HepG2 (cell line): Measurements from ENCODE around the gene KLRF2. TPM values are rescaled to one million over a fixed set of nuclear protein-coding genes. Genes with fewer than 3 reads are reported as not detected.

Source experiments
- ARNTL ChIP-seq: sonication (generic); formaldehyde crosslinking; IDR thresholded peaks from 2 replicates; pipeline ENCODE4 v1.4.0; 2020; ENCODE audit warnings: mild to moderate bottlenecking, missing genetic modification reagents
- BHLHE40 ChIP-seq: IDR thresholded peaks from 2 replicates; pipeline ENCODE4 v1.6.1; 2011; ENCODE audit warnings: low read length, improper control_type of control experiment
- KIAA2018 ChIP-seq: sonication (generic); formaldehyde crosslinking; IDR thresholded peaks from 2 replicates; pipeline ENCODE4 v1.5.0; 2020; ENCODE audit warnings: mild to moderate bottlenecking, missing genetic modification reagents, borderline replicate concordance
- PBX3 ChIP-seq: sonication (generic); formaldehyde crosslinking; IDR thresholded peaks from 2 replicates; pipeline ENCODE4 v1.8.1; 2023; ENCODE audit warnings: missing genetic modification reagents, inconsistent platforms, borderline replicate concordance
- SETDB1 ChIP-seq: sonication (generic); formaldehyde crosslinking; IDR thresholded peaks from 2 replicates; pipeline ENCODE4 v1.5.1; 2020; ENCODE audit warnings: missing genetic modification reagents, mild to moderate bottlenecking, borderline replicate concordance
- SRSF4 ChIP-seq: fragments of 200-400 bp; formaldehyde crosslinking; IDR thresholded peaks from one replicate; pipeline ENCODE4 v1.6.1; 2018; ENCODE audit warnings: mild to moderate bottlenecking, low read depth, low read length, moderate library complexity; ENCODE audit not compliant: poor library complexity, severe bottlenecking
- TP53 ChIP-seq: sonication (generic); formaldehyde crosslinking; conservative IDR thresholded peaks from 2 replicates; pipeline ENCODE4 v1.4.0; 2020; ENCODE audit warnings: missing genetic modification reagents
- ZGPAT ChIP-seq: IDR thresholded peaks from 2 replicates; pipeline ENCODE4 v1.6.1; 2016; ENCODE audit warnings: mild to moderate bottlenecking
- ZNF256 ChIP-seq: sonication (generic); formaldehyde crosslinking; conservative IDR thresholded peaks from 2 replicates; pipeline ENCODE4 v1.4.0; 2020; ENCODE audit warnings: missing genetic modification reagents
- ZNF274 ChIP-seq: sonication (generic); formaldehyde crosslinking; IDR thresholded peaks from 2 replicates; pipeline ENCODE4 v1.5.1; 2020; ENCODE audit warnings: mild to moderate bottlenecking, missing genetic modification reagents
- ZNF276 ChIP-seq: sonication (generic); formaldehyde crosslinking; IDR thresholded peaks from 2 replicates; pipeline ENCODE4 v1.4.0; 2020; ENCODE audit warnings: mild to moderate bottlenecking, low read depth, missing genetic modification reagents
- ZNF296 ChIP-seq: sonication (generic); formaldehyde crosslinking; conservative IDR thresholded peaks from 2 replicates; pipeline ENCODE4 v1.5.0; 2020; ENCODE audit warnings: mild to moderate bottlenecking, missing genetic modification reagents
- ZNF562 ChIP-seq: sonication (generic); formaldehyde crosslinking; IDR thresholded peaks from 2 replicates; pipeline ENCODE4 v1.8.0; 2022; ENCODE audit warnings: missing genetic modification reagents, borderline replicate concordance
- ZNF616 ChIP-seq: sonication (generic); formaldehyde crosslinking; IDR thresholded peaks from 2 replicates; pipeline ENCODE4 v1.5.0; 2020; ENCODE audit warnings: low read depth, mild to moderate bottlenecking, missing genetic modification reagents
- ZNF704 ChIP-seq: sonication (generic); formaldehyde crosslinking; IDR thresholded peaks from 2 replicates; pipeline ENCODE4 v1.8.1; 2023; ENCODE audit warnings: mild to moderate bottlenecking, inconsistent platforms, moderate library complexity, missing genetic modification reagents, borderline replicate concordance
- polyA plus RNA-seq, 8 experiments: library from polyadenylated mRNA; depleted of rRNA in 3 of 8; stranded (reverse) in 7 of 8; unstranded in 1 of 8; fragments of >200 nt; fragmentation: Illumina TruSeq in 4 of 8; extraction: Trizol in 4 of 8; gene quantifications; 2 replicates each; pipeline versions ENCODE4 v1.2.1 to v1.2.3, GENCODE V29; 2011 to 2016; ENCODE audit warnings: low read depth in 4 of 8, missing spikeins in 1 of 8, mixed read lengths in 1 of 8; ENCODE audit not compliant: insufficient read depth in 1 of 8
- total RNA-seq, 5 experiments: library from RNA; depleted of rRNA; stranded (reverse); fragments of >200 nt; fragmentation: Illumina TruSeq; extraction: Trizol; gene quantifications; 2 replicates each; pipeline ENCODE4 v1.2.3, GENCODE V29; 2016; ENCODE audit warnings: low read depth in 1 of 5

KLRF2 gene
- total and polyA plus RNA-seq, 2 of the 13 experiments (the other 11 are each of a cell fraction or from before 2014, with no cell fraction given): not detected

GRCh38 chr12:9910716-9911421 lies 29.6 kb downstream of the KLRF2 start (continued):
- no peak for TF ChIP-seq KIAA2018 (CRISPR knock-in tag)
- TF ChIP-seq SETDB1: peak; percentile 94
- no peak for TF ChIP-seq ZNF276
- TF ChIP-seq ZNF562 (CRISPR knock-in tag): peak; percentile 95
- no peak for TF ChIP-seq ZNF616 (CRISPR knock-in tag)
- TF ChIP-seq ARNTL: no peak
- no peak for TF ChIP-seq PBX3
- no peak for TF ChIP-seq BHLHE40
- no peak for TF ChIP-seq ZNF256
- TF ChIP-seq ZNF704: no peak
- TF ChIP-seq ZGPAT (CRISPR knock-in tag): no peak
- peak; percentile 96 for TF ChIP-seq TP53 (CRISPR knock-in tag)
- TF ChIP-seq SRSF4: no peak
- TF ChIP-seq ZNF296 (CRISPR knock-in tag): no peak
- TF ChIP-seq ZNF274: no peak
